ENCODE data around the gene PTPN20.

PTPN20 gene

DNA sequence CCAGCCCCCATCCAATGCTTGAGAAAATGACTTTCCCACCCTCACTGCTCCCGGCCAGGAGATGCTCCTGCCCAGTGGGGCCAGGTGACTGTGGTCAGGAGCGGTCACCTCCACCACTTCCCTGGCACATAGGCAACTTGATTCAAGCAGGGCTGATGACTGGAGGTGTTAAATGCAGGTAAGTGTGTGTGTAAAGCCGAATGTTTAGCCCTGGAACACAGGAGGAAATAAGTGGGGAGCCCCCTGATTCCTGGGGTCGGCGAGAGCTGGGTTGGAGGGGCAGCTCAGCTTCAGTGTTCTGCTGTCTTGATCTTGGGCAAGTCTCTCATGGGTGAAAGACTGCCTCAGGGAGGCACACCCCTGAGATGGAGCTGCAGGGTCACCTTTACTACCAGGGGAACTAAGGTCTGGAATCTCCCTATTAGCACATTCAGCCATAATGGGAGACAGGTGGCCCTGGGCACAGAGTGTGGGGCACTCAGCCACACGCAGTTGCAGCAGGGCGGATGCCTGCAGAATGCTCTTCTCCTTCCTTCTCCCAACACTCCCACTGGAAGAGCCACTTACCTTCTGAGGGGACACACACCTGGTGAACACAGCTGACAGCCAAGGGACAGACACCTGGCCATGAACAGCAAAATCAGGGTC, 124.1 kb downstream of the PTPN20 start:
- DNase-seq: no peak

DNA sequence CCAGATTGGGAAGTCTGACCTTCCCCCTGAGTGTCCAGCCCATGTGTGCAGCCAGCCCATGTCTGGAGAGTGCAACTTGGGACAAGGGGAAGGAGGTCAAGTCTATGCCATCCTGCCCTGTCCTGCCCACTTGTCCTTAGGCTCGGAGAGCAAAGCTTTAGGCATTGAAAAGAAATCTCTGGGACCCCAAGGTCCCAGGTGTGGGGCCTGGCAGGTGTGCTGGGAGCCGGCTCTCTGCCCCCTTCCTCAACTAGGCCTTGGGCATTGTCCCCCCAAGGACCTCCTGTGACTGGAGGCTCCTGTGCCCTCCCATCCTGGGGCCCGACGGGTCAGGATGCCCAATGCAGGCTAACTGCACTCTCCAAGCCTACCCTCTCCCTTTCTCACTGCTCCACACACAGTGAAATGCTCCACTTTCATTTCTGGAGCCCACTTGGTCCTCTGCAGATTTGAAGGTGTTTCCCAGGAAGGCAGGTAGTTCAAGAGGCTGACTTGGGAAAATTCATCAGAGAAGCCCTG, 124.7 kb downstream of the PTPN20 start:
- DNase-seq: no peak

DNA sequence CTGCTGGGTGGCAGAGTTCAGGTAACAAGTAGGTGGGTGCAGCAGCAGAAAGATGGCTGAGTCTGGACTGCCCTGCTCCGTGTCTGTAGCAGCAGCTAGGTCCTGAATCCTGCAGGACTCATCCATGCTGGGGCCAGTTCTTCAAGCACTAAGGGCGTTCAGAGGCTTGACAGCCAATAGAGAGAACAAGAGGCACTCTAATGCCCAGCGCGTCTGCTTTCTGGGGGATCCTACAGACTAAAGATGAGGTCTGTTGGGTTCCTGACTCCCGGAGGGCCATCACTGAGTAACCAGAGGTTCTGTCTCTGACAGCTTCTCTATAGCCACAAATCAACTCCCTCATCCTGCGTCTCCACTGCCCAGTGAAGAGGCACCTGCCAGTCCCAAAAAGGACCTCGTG, 125.5 kb downstream of the PTPN20 start:
- DNase-seq: no peak

DNA sequence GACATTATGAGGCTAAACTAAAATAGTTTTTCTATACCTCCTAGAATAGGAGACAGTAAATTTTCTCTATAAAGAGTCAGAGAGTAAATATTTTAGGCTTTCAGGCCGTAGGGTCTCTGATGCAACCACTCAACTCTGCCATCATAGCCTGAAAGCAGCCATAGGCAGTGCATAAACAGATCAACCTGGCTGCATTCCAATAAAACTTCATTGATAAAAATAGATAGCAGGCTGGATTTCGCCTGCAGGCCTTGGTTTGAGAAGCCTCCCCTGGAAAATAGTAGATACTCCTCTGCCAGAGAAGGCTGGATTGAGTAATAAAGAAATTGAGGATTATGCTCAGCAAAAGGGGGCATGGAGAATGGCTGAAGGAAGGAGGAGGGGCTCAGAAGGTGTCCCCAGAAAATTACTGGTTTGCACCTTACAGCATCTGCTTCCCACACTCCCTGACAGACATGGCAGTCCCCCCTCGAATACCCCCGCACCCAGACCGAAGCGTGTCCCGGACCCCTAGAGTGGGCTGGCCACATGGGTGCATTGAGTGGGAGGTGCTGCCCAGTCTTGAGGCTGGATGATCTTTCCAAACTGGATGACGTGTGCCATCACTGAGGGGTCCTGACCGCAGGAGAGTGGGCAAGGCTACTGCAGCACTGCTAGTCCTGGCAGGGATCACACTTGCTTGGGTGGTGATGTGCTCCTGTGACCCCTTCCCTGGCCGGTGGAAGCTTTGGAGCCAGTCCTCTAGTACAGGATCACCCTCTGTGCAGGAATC, 126.6 kb downstream of the PTPN20 start:
- no peak for DNase-seq

DNA sequence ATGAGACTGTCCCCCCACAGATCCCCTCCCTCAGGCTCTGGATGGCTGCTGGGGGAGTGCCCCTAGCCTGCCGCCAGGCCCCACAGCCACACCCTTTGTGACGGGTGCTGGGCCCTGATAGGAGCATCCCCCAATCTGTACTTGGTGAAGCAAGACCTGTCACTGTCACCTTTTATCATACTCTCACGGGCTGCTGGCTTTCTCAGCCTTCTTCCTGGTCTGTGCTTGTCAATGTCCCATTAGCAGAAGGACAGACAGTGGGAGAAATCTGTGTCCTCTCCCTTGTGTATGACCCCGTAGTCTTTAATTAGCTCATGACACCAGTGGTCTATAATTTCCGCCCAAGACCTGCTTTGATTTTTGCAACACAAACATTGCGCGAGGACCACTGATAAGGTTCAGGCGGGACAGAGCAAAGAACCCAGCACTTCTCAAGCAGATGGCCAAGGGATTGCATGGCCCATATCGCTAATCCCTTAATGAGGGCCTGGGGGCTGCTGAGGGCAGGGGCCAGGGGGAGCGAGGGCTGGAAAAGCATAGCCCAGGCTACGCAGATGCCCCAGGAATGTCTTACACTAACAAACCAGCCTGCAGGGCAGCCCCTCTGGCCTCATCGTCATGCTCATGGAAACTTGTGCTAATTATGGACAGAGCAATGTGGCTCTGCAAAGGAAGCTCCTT, 127.8 kb downstream of the PTPN20 start:
- no peak for DNase-seq

DNA sequence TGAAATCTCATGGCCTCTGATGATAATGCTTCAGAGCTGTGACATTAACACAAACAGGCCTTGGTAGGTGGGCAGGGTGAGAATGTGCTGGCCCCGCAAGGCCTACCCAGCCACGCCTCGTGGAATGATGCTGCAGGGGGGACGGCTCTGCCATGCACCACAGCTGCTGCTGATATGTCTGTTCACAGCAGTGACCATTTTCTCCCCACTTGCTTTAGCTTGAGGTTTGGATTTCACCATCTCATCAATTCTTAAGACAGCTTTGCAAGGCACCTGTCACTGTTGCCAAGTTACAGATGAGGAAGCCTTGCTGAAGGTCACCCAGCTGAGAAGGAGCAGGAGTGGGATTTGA, 128.3 kb downstream of the PTPN20 start:
- no peak for DNase-seq

DNA sequence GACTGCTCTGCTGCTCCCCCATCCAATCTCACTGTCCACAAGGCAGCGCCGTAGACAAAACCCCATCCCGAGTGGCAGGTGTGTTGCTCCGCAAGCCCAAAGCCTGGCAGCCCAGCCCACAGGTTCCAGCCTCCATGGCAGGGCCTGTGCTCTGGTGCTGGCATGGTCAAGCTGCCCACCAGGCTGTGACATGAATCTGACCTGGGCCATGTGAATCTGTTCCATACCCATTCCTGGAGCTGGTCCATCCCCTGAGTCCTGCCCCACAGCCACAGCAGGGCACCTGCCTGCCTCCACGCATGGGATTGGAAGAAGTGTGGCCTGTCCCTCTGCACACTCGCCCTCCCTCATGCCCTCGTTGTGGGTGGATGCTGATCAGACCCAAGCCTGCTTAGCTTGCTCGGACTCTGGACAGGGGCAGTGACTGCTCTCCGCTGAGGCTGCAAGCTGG, 128.8 kb downstream of the PTPN20 start:
- no peak for DNase-seq

DNA sequence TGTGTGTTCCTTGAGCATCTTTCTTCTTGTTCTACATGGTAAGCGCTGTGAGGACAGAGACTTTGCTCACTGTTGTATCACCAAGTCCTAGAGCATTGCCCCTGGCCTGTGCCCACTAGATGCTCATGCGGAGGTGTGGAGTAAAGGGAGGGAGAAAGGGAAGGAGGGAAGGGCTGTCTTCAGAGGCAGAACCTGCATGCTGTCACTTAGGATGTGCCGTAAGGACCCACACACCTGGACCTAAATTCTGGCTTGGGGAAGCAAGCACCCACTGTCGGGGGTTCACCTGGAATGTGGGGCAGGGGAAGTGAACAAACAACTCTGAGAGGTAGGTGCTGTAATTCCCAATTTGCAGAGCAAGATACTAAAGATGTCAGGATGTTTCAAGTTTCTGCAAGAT, 129.5 kb downstream of the PTPN20 start:
- DNase-seq: no peak

DNA sequence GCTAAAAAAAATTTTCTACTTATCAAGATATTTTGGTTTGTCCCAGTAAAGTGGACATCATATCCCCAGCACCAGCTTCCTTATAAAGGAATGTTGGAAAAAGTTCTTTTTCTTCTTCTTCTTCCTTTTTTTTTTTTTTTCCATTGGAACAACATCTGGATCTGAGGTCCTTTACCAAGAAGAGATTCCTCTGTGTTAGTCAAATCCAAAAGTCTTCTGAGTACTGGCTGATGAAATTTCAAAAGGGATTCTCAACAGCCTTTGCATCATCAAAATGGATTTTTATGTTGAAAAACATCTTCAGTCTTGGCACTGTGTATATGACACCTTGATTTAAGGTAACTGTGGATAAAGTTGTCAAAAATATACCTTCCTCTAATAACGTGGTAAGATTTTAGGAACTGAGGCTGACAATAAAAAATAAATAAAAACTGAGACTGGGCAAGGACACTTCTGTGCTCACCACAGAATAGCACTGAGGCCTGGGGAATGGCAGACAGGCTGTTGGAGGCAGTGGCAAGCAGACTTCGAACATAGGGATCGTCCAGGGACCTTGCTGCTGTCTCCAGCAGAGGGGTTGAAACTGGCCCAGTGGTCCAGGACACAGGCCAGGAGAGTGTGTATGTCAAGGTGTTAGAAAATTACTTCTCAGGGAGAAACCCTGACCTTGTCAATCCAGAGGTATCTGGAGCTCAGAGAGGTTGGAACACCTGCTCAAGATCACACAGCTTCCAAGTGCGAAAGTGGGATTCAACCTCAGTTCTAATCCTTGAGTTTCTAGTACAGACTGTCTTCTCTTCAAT, 130.4 kb downstream of the PTPN20 start:
- no peak for DNase-seq

DNA sequence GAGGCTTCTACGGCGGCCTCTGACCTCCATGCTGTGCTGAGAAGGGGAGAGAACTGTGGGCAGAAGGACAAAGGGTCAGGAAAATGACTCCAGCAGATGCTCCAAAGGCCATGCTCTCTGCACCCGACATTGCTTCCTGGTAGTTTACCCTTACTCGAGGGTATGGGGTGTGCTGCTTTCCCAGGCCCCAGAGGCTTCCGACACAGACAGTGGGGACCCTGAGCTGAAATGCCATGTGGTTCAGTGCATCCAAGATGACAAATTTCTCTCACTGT, 130.9 kb downstream of the PTPN20 start:
- no peak for DNase-seq

DNA sequence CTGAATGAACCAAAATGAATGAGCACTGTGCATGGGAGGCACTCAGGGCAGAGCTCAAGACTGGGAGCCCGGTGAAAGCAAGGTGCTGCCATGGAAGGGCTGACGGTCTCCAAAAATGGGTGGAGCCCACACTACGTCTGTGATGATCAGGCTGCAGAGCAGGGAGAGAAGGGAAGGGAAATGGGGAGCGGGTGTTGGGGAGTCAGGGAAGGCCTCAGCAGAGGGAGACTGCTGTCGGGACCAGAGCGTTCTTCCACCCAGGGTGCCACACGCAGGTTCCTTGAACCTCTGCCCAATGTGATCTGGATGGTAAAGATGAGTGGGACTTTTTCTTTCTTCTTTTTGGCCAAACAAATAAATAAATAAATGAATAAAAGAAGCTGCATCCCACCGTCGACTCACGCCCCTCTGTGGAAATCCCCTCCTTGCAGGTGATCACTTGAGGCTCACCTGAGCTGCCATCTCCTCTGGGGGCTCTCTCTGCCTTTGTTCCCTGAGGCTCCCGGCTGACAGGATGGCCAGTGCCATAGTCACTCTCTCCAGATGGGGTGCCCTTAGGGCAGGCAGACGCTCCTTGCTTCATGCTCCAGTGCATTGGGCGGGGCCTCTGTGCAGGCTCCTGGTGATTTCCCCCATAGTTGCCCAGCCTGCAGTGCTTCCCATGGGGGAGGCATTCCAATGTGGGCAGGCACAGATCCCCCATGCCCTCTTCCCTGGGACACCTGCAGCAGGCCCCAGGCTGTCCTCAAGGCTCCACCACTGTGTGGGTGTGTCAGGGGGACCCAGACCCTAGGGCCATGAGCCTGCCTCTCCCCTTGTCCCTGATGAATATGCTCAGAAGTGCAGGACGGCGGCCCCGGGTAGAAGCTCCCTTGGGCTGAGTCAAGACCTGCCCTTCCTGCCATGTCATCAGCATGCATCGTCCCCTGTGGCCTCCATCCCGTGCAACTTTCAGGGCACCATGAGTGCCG, 131.8 kb downstream of the PTPN20 start:
- DNase-seq: no peak

DNA sequence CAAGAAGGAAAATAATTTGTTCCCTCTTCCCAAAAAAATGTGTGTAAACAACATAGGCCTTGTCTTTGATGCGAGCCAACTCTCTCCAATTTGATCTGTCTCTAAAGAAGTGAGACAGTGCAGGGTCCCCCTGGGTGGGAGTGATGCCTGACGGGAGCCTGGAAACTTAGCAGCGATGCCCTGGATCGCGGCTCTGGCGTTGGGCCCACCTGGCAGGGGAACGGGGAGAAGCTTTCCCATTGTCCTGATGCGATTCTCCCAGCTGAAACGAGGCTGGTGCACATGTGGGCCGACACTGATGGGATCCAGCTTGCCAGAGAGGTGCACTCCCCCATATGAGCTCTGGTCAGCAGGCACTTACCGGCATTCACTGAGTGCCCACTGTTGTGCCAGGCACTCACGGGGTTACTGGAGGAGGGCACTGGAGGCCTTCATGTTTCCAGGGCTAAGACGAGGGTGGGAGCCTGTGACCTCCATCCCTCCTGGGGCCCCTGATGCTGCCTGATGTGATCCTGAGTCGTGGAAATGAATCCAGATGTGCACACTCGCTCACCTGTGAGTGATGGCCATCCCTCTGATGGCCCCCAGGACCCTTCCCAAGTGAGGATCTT, 132.8 kb downstream of the PTPN20 start:
- no peak for DNase-seq

DNA sequence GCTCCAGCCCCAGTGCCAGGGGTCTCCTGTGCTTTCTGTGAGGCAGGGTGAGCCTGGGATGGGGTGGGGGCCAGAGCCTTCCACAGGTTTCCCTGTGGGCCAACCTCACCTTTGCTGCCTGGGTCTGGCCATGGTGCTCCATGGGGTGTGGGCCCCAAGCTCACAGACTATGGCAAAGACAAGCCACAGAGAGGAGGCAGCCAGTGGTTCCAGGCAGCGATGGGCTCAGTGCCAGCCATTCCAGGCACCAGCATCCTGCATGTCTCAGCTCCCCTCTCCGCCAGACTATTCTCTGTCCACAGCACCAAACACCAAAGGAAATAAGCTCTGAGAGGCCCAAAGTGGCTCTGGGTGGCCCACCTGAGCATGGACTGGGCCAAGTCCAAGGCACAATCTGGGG, 133.5 kb downstream of the PTPN20 start:
- DNase-seq: no peak

DNA sequence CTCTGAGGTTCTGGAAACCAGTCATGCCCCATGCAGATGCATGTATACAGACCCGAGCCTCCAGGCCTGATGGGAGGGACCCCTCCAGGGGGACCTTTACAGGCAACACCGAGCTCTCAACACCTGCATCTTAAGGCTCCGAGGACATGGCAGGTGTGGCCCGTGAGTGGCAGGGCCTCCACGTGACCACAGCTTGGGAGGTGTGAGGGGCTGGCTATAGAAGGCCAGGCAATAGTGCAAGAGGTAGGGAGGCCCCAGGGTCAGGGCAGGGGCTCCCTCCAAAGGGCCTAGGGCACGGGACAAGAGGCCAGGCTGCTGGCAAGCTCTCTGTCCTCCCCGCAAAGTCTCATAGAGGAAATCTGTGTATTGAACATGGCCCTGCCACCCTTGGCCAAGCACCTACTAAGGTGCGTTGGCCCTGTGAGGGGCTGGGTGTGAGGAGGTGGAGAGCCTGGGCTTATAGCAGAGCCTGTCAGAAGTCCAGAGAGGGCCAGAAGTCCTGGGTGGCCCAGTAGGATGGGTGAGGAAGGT, 134.2 kb downstream of the PTPN20 start:
- DNase-seq: no peak

DNA sequence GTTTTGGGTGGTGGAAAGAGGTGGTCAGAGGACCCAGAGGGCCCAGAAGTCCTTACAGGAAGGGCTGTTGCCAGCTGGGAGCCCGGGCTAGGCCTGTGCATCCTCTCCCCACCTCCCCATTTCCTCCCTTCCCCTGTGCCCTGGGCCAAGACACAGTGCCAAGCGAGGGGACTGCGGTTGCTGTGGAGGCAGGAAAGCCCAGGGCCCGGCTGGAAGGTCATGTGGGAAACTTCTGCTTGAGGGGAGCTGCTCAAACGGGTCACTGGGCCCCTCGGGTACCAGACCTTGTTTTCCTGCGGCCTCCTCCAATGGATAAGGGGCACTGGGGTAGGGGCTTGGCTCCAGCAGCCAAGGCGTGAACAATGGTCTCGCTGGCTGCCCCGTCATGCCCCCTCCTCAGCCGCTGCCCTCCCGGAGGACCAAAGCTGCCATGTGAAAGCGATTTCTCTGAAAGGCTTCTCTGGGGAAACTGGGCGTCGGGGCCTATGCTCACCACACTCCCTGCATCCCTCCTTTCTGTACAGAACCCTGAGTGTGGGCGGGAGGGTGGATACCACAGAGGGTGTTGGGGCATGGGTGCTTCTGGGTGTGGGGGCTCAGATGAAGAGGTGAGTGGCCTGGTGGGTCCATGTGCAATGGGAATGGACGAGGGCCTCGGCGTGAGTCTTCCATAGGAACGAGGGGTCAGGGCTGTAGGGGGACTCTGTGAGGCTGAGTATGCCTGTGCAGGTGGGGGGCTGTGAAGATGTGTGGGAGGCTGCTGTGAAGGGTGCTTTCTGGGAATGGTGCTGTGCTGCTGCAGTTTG, 135.3 kb downstream of the PTPN20 start:
- no peak for DNase-seq

DNA sequence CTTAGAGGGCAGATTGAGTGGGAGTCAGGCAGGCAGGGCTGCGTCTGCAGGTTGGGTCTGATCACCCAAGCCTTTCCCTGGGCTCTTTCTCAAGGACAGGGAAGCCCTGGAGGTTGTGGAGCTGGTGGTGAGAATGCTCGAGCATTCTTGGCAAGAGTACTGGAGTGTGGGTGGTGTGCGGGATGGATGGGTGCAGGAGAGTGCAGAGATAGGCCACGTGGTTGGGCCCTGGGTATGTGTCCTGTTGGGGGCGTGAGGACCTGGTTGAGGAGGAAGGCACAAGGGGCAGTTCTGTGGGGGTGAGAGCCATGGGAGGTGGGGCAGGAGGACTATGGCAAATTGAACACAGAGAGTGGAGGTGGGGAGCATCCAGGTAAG, 135.9 kb downstream of the PTPN20 start:
- no peak for DNase-seq

DNA sequence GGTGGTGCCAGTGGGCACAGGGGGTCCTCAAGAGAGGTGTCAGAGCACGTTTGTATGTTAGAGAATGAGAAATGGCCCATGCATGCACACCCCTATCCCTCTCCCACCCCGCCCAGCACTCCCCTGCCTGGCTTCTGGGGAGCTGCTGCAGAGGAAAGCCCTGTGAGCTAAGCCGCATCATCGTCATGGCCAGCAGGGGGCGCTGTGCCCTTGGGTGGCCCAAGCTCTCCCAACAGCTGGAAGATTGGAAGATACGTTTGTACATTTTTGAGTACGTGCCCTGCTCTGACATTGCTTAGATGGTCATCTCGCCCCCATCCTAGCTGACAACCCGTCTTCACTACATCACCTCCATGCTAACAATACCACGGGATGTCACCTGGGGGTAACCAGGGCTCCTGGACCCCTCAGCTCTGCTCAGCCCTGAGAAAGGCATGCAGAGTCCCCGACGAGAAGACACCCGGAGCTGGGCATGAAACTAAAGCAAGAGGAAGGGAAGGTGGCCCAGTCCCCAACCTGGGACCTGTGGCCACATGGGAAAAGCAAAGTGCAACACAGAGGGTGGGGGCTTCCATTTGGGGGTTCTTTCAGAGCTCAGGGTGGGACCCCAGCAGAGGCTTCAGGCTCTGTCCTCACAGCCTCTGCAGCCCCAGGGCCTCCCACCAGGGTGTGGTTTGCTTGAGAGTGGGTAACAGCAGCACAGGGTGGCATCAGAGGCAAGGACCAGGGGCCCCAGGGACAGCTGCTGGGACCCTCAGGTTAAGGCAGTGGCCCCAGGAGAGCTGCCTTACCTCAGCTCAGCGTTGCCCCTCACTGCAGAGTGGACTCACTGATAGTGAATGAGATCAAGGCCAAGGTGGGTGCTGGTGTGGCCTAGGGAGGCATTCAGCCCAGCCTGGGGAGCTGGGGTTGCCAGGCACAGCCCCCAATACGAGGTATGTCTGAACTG, 136.6 kb downstream of the PTPN20 start:
- DNase-seq: no peak

DNA sequence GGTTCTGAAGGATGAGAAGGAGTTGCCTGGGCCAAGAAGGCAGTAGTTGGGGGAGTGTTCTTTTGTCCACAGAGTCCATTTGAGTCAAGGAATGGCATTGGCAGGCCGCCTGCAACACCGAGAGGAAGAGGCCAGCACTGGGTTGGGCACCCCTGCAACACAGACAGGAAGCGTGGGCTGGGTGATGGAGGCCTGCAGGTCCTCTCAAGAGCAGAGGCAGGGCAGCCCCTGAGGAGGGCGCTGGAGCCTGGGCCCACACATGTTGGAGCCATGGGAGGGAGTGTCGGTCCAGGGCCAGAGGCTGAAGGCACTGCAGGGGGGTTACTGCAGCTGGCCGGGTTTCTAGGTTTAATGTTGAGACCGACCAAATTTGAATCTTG, 137.3 kb downstream of the PTPN20 start:
- DNase-seq: no peak

DNA sequence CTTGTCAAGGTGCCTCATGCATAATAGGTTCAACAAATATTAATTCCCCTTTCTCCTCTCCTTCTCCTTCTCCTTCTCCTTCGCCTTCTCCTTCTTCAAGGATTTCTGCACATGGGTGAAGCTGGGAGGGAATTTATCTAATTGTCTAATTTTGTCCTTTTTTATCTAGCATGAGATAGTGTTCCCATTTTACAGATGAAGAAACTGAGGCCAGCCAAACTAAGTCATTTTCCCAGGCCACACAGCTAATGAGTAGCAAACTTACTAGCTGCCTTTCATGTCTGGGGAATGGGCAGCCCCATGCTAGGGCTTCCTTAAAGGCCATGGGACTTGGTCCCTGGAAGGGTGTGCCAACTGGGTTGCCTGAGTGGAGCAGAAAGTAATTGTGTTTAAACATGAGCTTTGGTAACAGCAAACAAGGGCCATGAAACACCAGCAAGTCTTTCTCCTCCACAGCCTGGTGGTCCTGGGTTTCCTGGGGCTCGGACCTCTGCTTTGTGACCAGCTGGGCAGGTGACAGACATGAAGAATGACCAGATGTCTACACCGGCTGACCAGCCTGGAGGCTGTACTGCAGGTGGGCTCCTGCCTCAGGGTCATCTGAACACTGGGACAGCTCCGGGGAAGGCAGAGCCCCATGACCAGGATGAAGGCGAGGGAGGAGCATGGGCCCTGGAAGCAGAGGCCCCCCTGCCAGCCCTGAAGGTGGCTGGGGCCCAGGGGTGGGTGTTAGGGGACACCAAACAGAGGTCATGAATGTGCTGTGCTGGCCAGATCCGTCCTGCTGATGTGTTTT, 138.0 kb downstream of the PTPN20 start:
- DNase-seq: no peak
